ENCODE results near the gene LRRC32. TPM values are rescaled to one million over a fixed set of nuclear protein-coding genes. Genes with fewer than 3 reads are reported as not detected.

Gene LRRC32
- total RNA-seq, 1 experiment from 2014 or later, result 0.27 TPM

GRCh38 chr11:76665172-76665571, 5.4 kb downstream of the LRRC32 start:
- Histone ChIP-seq H3K4me1 (peaks cover 8% of the 10 kb centered on the region), H3K4me3 (ENCODE audit: low read depth, low read length) (no peak overlapping the region), H3K27me3 (replicated peaks; ENCODE audit: control insufficient read depth, insufficient read depth, low read length) (no peaks in the 10 kb centered on the region), H3K9me3 (no peaks in the 10 kb centered on the region), H3K36me3 (ENCODE audit: control insufficient read depth, insufficient read depth, low read length) (no peaks in the 10 kb centered on the region)
- H3K4me3 Mint-ChIP-seq (ENCODE audit: unreplicated experiment), result no peak overlapping the region
- BruUV-seq (replicated peaks), result no TSS peak
- TF ChIP-seq CTCF (IDR thresholded peaks at IDR 0.05; ENCODE audit: insufficient read depth in 1 of 2, low read depth in 1 of 2, low read length in 1 of 2, severe bottlenecking in 1 of 2, unreplicated experiment in 1 of 2), result no peak
- H3K36me3 Mint-ChIP-seq (ENCODE audit: insufficient read depth, unreplicated experiment), result no peaks in the 10 kb centered on the region
- H3K27me3 Mint-ChIP-seq (ENCODE audit: insufficient read depth, unreplicated experiment), result peaks cover 3% of the 10 kb centered on the region
- intact Hi-C loops (cut with micrococcal nuclease; ENCODE audit: unreplicated experiment), result no loop called here
- DNase-seq, result peak in 1 of 2 experiments; percentile 31
- ChIA-PET CTCF (no interaction called here), POLR2A (no interaction called here)
- no peak overlapping the region for H3K27ac Mint-ChIP-seq (ENCODE audit: unreplicated experiment)
- no peaks in the 10 kb centered on the region for H3K9me3 Mint-ChIP-seq (ENCODE audit: unreplicated experiment)
- no peaks in the 10 kb centered on the region for H3K4me1 Mint-ChIP-seq (ENCODE audit: low read depth, unreplicated experiment)

- no peaks in the 10 kb centered on the region for H3K36me3 Mint-ChIP-seq (ENCODE audit: insufficient read depth, unreplicated experiment)
- no peak overlapping the region for H3K4me3 Mint-ChIP-seq (ENCODE audit: unreplicated experiment)
- Histone ChIP-seq H3K27me3 (replicated peaks; ENCODE audit: control insufficient read depth, insufficient read depth, low read length) (no peaks in the 10 kb centered on the region), H3K4me1 (peaks cover 2% of the 10 kb centered on the region; the same call in 1 of the 2 replicates), H3K4me3 (ENCODE audit: low read depth, low read length) (no peak overlapping the region), H3K36me3 (ENCODE audit: control insufficient read depth, insufficient read depth, low read length) (no peaks in the 10 kb centered on the region), H3K9me3 (no peaks in the 10 kb centered on the region)
- no peaks in the 10 kb centered on the region for H3K9me3 Mint-ChIP-seq (ENCODE audit: unreplicated experiment)
- H3K27me3 Mint-ChIP-seq (ENCODE audit: insufficient read depth, unreplicated experiment), result no peaks in the 10 kb centered on the region
- no peak overlapping the region for H3K27ac Mint-ChIP-seq (ENCODE audit: unreplicated experiment)
- no peaks in the 10 kb centered on the region for H3K4me1 Mint-ChIP-seq (ENCODE audit: low read depth, unreplicated experiment)
- BruUV-seq (replicated peaks), result no TSS peak
- DNase-seq, result peak in 1 of 2 experiments; percentile 30
- no peak for TF ChIP-seq CTCF (IDR thresholded peaks at IDR 0.05; ENCODE audit: insufficient read depth in 1 of 2, low read depth in 1 of 2, low read length in 1 of 2, severe bottlenecking in 1 of 2, unreplicated experiment in 1 of 2)
- ChIA-PET CTCF (no interaction called here), POLR2A (interaction anchor here (0.6 kb wide), 1 partner anchor 154 kb away, joined by 3 read pairs; no protein-coding TSS in a partner anchor)
- intact Hi-C loops (cut with micrococcal nuclease; ENCODE audit: unreplicated experiment), result no loop called here
These were observed 5.9 kb downstream of the LRRC32 start for GRCh38 chr11:76664578-76665061.

- Mint-ChIP-seq H3K4me1 (ENCODE audit: low read depth, unreplicated experiment) (no peaks in the 10 kb centered on the region), H3K27me3 (ENCODE audit: insufficient read depth, unreplicated experiment) (no peaks in the 10 kb centered on the region), H3K27ac (ENCODE audit: unreplicated experiment) (no peak overlapping the region), H3K36me3 (ENCODE audit: insufficient read depth, unreplicated experiment) (no peaks in the 10 kb centered on the region), H3K9me3 (ENCODE audit: unreplicated experiment) (no peaks in the 10 kb centered on the region), H3K4me3 (ENCODE audit: unreplicated experiment) (no peak overlapping the region)
- Histone ChIP-seq H3K4me3 (ENCODE audit: low read depth, low read length) (no peak overlapping the region), H3K9me3 (no peaks in the 10 kb centered on the region), H3K36me3 (ENCODE audit: control insufficient read depth, insufficient read depth, low read length) (no peaks in the 10 kb centered on the region), H3K4me1 (no peaks in the 10 kb centered on the region), H3K27me3 (replicated peaks; ENCODE audit: control insufficient read depth, insufficient read depth, low read length) (no peaks in the 10 kb centered on the region)
- ChIA-PET CTCF (no interaction called here), POLR2A (no interaction called here)
- no peak for DNase-seq
- no TSS peak for BruUV-seq (replicated peaks)
- intact Hi-C loops (cut with micrococcal nuclease; ENCODE audit: unreplicated experiment), result no loop called here
- no peak for TF ChIP-seq CTCF (IDR thresholded peaks at IDR 0.05; ENCODE audit: insufficient read depth in 1 of 2, low read depth in 1 of 2, low read length in 1 of 2, severe bottlenecking in 1 of 2, unreplicated experiment in 1 of 2)
These were observed 6.6 kb downstream of the LRRC32 start for GRCh38 chr11:76663912-76664440.

Data from Caco-2 (cell line).